GM18519 (cell line): ENCODE measurements around the gene AKR7A3.
A peak's percentile ranks its signal among the peaks of the same experiment; 100 is the strongest.
"Not testable (repeated sequence)": the region's sequence is repeated elsewhere in the genome, so short reads cannot be mapped to it uniquely, and the experiment has no call there.

Experiments
- ATAC-seq: cut with Tn5 transposase; IDR thresholded peaks from one replicate; pipeline ENCODE4 v1.9.1; 2021; ENCODE audit warnings: mild to moderate bottlenecking, moderate library complexity; ENCODE audit not compliant: unreplicated experiment, low FRiP score

The AKR7A3 gene

GRCh38 chr1:19257178-19257914, 31.2 kb downstream of the AKR7A3 start:
- ATAC-seq, result no peak

- ATAC-seq, result not testable (repeated sequence)
Observed at GRCh38 chr1:19256301-19256700, 32.3 kb downstream of the AKR7A3 start.

GRCh38 chr1:19255288-19255687, 33.3 kb downstream of the AKR7A3 start:
- ATAC-seq, result no peak

- no peak for ATAC-seq
Observed at GRCh38 chr1:19254416-19254815, 34.2 kb downstream of the AKR7A3 start.

- peak; percentile 64 for ATAC-seq
Observed at GRCh38 chr1:19251305-19252196, 37.0 kb downstream of the AKR7A3 start, which contains the start of the genes EMC1 and MRTO4. Gene EMC1 (minus strand): TSS chr1:19251524. CDS start chr1:19251509, 15 bp downstream. Gene MRTO4 (plus strand): TSS chr1:19251805. CDS start chr1:19251836, 31 bp downstream.

- no peak for ATAC-seq
Observed at GRCh38 chr1:19250629-19251304, 37.8 kb downstream of the AKR7A3 start.

- no peak for ATAC-seq
Observed at GRCh38 chr1:19240673-19241538, 47.7 kb downstream of the AKR7A3 start.

- no peak for ATAC-seq
Observed at GRCh38 chr1:19239876-19240275, 48.7 kb downstream of the AKR7A3 start.

GRCh38 chr1:19234224-19234623, 54.3 kb downstream of the AKR7A3 start:
- ATAC-seq, result no peak
